HG03460 (cell line): ENCODE data around the gene TMEM204.
"Not testable (repeated sequence)": the region's sequence is repeated elsewhere in the genome, so short reads cannot be mapped to it uniquely, and the experiment has no call there.

Source experiments
- ATAC-seq: cut with Tn5 transposase; IDR thresholded peaks from one replicate; pipeline ENCODE4 v1.9.1; 2021; ENCODE audit not compliant: unreplicated experiment

TMEM204 gene

GRCh38 chr16:1581804-1582203 is 48.3 kb downstream of the TMEM204 start:
- no peak for ATAC-seq

- ATAC-seq, result no peak
Measured at GRCh38 chr16:1583180-1583579, 49.7 kb downstream of the TMEM204 start.

GRCh38 chr16:1584926-1585484 is 51.5 kb downstream of the TMEM204 start:
- no peak for ATAC-seq

- no peak for ATAC-seq
Measured at GRCh38 chr16:1590366-1590765, 56.9 kb downstream of the TMEM204 start.

GRCh38 chr16:1590930-1591705 is 57.7 kb downstream of the TMEM204 start:
- ATAC-seq, result no peak

- no peak for ATAC-seq
Measured at GRCh38 chr16:1592446-1592845, 59.0 kb downstream of the TMEM204 start.

GRCh38 chr16:1595511-1595910 is 62.0 kb downstream of the TMEM204 start:
- not testable (repeated sequence) for ATAC-seq

- ATAC-seq, result no peak
Measured at GRCh38 chr16:1596516-1596915, 63.0 kb downstream of the TMEM204 start.

GRCh38 chr16:1597154-1597553 is 63.7 kb downstream of the TMEM204 start:
- no peak for ATAC-seq

- ATAC-seq, result no peak
Measured at GRCh38 chr16:1601031-1601430, 67.6 kb downstream of the TMEM204 start.

GRCh38 chr16:1601489-1601888 is 68.0 kb downstream of the TMEM204 start:
- no peak for ATAC-seq

- no peak for ATAC-seq
Measured at GRCh38 chr16:1602285-1602684, 68.8 kb downstream of the TMEM204 start.
